K562 (cell line): ENCODE measurements around the gene RPS27.

Source experiments
- DDX20 ChIP-seq: fragments of 450-650 bp; IDR thresholded peaks from 2 replicates; pipeline ENCODE4 v1.6.1; 2016; ENCODE audit warnings: missing genetic modification characterization, low read depth, mild to moderate bottlenecking, missing compliant biosample characterization, moderate library complexity
- MEIS2 ChIP-seq: fragments of 450-650 bp; IDR thresholded peaks from 2 replicates; pipeline ENCODE4 v1.6.1; 2014; ENCODE audit warnings: mild to moderate bottlenecking; ENCODE audit not compliant: partially characterized antibody
- NR3C1 ChIP-seq: sonication (generic); formaldehyde crosslinking; IDR thresholded peaks from 2 replicates; pipeline ENCODE4 v1.8.1; 2022; ENCODE audit warnings: missing genetic modification reagents
- POLR2A ChIP-seq: fragments of 450-650 bp; conservative IDR thresholded peaks from 2 replicates; pipeline ENCODE4 v1.6.1; 2016
- USF1 ChIP-seq: sonication (generic); formaldehyde crosslinking; IDR thresholded peaks from 2 replicates; pipeline ENCODE4 v1.9.0; 2022; ENCODE audit warnings: mild to moderate bottlenecking, missing genetic modification reagents
- ZFP36 ChIP-seq: fragments of 150-350 bp; IDR thresholded peaks from 2 replicates; pipeline ENCODE4 v1.6.1; 2018; ENCODE audit warnings: low read length, low read depth; ENCODE audit not compliant: partially characterized antibody

GRCh38 chr1:153991151-153991630 lies 629 bp downstream of the RPS27 start:
- TF ChIP-seq USF1 (CRISPR knock-in tag) (no peak), POLR2A (no peak), MEIS2 (no peak), ZFP36 (no peak), DDX20 (tag) (no peak), NR3C1 (CRISPR knock-in tag) (no peak)
